Right atrium auricular region (tissue), 2 donors: ENCODE measurements around the gene CD44. TPM values are rescaled to one million over a fixed set of nuclear protein-coding genes. Genes with fewer than 3 reads are reported as not detected.
A peak's percentile ranks its signal among the peaks of the same experiment; 100 is the strongest.

Experiments used
- DNase-seq: peaks from one replicate; pipeline ENCODE4 v3.0.0-alpha.2; 2019; ENCODE audit warnings: low spot score
- H3K27ac ChIP-seq, 2 donors: fragments of 200-600 bp; sonication (generic); 1 replicate in 1 of 2; 2 replicates in 1 of 2; pipeline ENCODE4 v1.5.1; 2016 to 2019
- H3K27me3 ChIP-seq, 2 donors: fragments of 200-600 bp; sonication (generic); one replicate each; pipeline versions ENCODE4 v1.5.1 to v1.6.0; 2017 to 2019
- H3K36me3 ChIP-seq: fragments of 200-600 bp; sonication (generic); one replicate; pipeline ENCODE4 v1.5.1; 2016
- H3K4me1 ChIP-seq, 2 donors: fragments of 200-600 bp; sonication (generic); one replicate each; pipeline versions ENCODE4 v1.5.1 to v1.6.0; 2017 to 2019
- H3K4me3 ChIP-seq, 2 donors: fragments of 200-600 bp; sonication (generic); 1 replicate in 1 of 2; 2 replicates in 1 of 2; pipeline ENCODE4 v1.5.1; 2017 to 2019; ENCODE audit warnings: mild to moderate bottlenecking in 1 of 2, moderate library complexity in 1 of 2
- H3K9me3 ChIP-seq, 2 donors: fragments of 200-600 bp; sonication (generic); one replicate each; pipeline ENCODE4 v1.5.1; 2019
- CTCF ChIP-seq, 2 donors: fragments of 200-600 bp; sonication (generic); IDR thresholded peaks; one replicate each; pipeline ENCODE4 v1.5.1; 2019; ENCODE audit warnings: antibody characterized with exemption in 2 of 2
- total RNA-seq, 2 donors: library from RNA; depleted of rRNA; stranded (reverse); fragments of >200 nt; gene quantifications; one replicate each; pipeline ENCODE4 v1.1.0, GENCODE V29; 2016

Gene CD44
- total RNA-seq, 2 donors from 2014 or later, result 26.8 to 37.3 TPM

GRCh38 chr11:35098855-35099254, 40.1 kb upstream of the CD44 start:
- H3K27me3 ChIP-seq, result no peaks in the 10 kb centered on the region
- no peak for TF ChIP-seq CTCF (IDR thresholded peaks at IDR 0.05)
- peaks cover 0 to 7% of the 10 kb centered on the region in 2 donors for H3K4me1 ChIP-seq
- DNase-seq, result no peak
- H3K4me3 ChIP-seq, result no peak overlapping the region
- no peaks in the 10 kb centered on the region for H3K9me3 ChIP-seq
- no peaks in the 10 kb centered on the region for H3K36me3 ChIP-seq
- H3K27ac ChIP-seq, result peak overlapping the region in 1 of 2 donors; percentile 48

- Histone ChIP-seq H3K4me3 (no peak overlapping the region), H3K9me3 (no peaks in the 10 kb centered on the region), H3K27ac (peak overlapping the region; percentile 29 to 48), H3K36me3 (no peaks in the 10 kb centered on the region), H3K27me3 (no peaks in the 10 kb centered on the region), H3K4me1 (peaks cover 0 to 7% of the 10 kb centered on the region in 2 donors)
- no peak for TF ChIP-seq CTCF (IDR thresholded peaks at IDR 0.05)
- no peak for DNase-seq
Observed at GRCh38 chr11:35099278-35100012, 39.5 kb upstream of the CD44 start.

GRCh38 chr11:35100013-35100383, 39.0 kb upstream of the CD44 start:
- Histone ChIP-seq H3K4me1 (peaks cover 0 to 10% of the 10 kb centered on the region in 2 donors), H3K4me3 (no peak overlapping the region), H3K27ac (peak overlapping the region; percentile 29 to 48), H3K36me3 (no peaks in the 10 kb centered on the region), H3K27me3 (no peaks in the 10 kb centered on the region), H3K9me3 (no peaks in the 10 kb centered on the region)
- no peak for DNase-seq
- TF ChIP-seq CTCF (IDR thresholded peaks at IDR 0.05), result no peak

- Histone ChIP-seq H3K36me3 (no peaks in the 10 kb centered on the region), H3K9me3 (no peaks in the 10 kb centered on the region)
- no peak for DNase-seq
Observed at GRCh38 chr11:35101223-35101622, 37.7 kb upstream of the CD44 start.

GRCh38 chr11:35102267-35102666, 36.7 kb upstream of the CD44 start:
- Histone ChIP-seq H3K4me3 (no peak overlapping the region), H3K27me3 (no peaks in the 10 kb centered on the region), H3K27ac (no peak overlapping the region), H3K4me1 (peaks cover 0 to 20% of the 10 kb centered on the region in 2 donors), H3K36me3 (no peaks in the 10 kb centered on the region), H3K9me3 (no peaks in the 10 kb centered on the region)
- DNase-seq, result no peak
- TF ChIP-seq CTCF (IDR thresholded peaks at IDR 0.05), result no peak

More at GRCh38 chr11:35101223-35101622, 37.7 kb upstream of the CD44 start:
- H3K27me3 ChIP-seq, result no peaks in the 10 kb centered on the region
- H3K27ac ChIP-seq, result no peak overlapping the region
- TF ChIP-seq CTCF (IDR thresholded peaks at IDR 0.05), result no peak
- H3K4me1 ChIP-seq, result peaks cover 0 to 20% of the 10 kb centered on the region in 2 donors
- H3K4me3 ChIP-seq, result no peak overlapping the region
